Stomach (tissue), 4 donors: ENCODE measurements around the gene KSR2.

Source experiments
- CTCF ChIP-seq, 7 experiments: fragments of 450-650 bp in 4 of 7; fragments of 200-600 bp in 3 of 7; sonication (generic) in 3 of 7; IDR thresholded peaks; one replicate each; pipeline ENCODE4 v1.5.1; 2016 to 2019; ENCODE audit warnings: antibody characterized with exemption in 7 of 7, control low read depth in 2 of 7, mild to moderate bottlenecking in 1 of 7
- EP300 ChIP-seq: sonication (generic); formaldehyde crosslinking; IDR thresholded peaks from one replicate; pipeline ENCODE4 v1.6.1; 2017; ENCODE audit warnings: antibody characterized with exemption
- POLR2A ChIP-seq, 4 donors: fragments of 450-650 bp; IDR thresholded peaks; one replicate each; pipeline ENCODE4 v1.6.1; 2016; ENCODE audit warnings: antibody characterized with exemption in 4 of 4, control low read depth in 2 of 4, mild to moderate bottlenecking in 1 of 4, moderate library complexity in 1 of 4

GRCh38 chr12:118016424-118017264 lies 47.9 kb upstream of the KSR2 start, which contains the start of gene RFC5:
- TF ChIP-seq CTCF (IDR thresholded peaks at IDR 0.05) = no peak
- no peak for TF ChIP-seq EP300
- no peak for TF ChIP-seq POLR2A (IDR thresholded peaks at IDR 0.05)
